Fibroblast of peridontal ligament (primary cell): Measurements from ENCODE around the gene NET1.

Experiments
- DNase-seq: peaks from one replicate; pipeline ENCODE4 v3.0.0-alpha.2; 2010; ENCODE audit errors: extremely low read depth

The NET1 gene

DNA sequence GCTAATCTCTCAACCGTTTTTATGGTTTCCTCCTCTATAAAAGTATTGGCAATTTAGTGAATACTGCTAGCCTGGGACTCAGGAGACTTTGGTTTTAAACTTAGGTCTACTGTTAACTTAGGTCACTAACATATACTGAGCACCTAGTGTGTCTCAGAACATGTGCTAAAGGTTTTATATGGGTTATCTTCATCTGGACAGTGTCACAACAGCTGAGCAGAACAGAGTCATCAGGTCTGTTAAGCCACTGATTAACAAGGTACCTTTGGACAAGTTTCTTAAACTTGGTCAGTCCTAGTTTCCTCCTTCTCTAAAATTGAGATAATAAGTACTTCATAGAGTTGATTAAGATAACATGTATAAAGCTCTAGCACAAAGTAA lies 30.6 kb downstream of the NET1 start:
- no peak for DNase-seq

DNA sequence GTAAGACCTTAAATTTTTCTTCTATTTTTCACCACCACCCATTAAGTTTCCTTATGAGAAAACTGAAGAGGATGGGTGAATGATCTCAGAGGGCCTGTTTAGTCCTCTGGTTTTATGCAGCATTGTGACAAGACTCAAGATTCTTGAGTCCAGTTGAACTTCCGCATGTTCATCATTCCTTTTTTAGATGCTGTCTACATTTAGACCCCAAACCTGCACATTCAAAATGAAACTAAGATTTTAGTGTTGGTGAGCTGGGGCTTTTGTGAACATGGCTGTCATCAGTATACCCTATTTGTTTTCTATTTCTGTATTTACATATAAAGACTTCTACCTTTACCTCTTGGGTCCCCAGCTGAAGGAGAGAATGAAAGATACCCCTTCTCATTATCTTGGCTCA lies 31.1 kb downstream of the NET1 start:
- no peak for DNase-seq

DNA sequence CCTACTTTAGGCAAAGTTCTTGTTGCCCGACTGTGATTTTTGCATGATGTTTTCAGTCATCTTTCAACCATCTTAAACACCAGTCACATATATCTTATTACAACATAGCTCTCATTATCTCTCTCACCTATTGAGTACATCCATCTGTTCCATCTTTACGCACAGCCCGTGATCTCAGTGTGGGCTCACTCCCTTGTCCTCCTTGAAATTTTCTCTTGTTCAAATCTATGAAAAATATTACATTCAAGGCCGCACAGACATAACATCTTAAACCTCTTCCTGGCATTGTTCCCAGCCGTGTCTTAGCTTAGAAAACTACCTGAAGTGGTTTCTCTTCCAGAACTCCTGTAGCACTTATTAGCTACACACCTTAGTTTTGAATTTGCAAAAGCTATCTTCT lies 32.6 kb downstream of the NET1 start:
- DNase-seq = no peak

DNA sequence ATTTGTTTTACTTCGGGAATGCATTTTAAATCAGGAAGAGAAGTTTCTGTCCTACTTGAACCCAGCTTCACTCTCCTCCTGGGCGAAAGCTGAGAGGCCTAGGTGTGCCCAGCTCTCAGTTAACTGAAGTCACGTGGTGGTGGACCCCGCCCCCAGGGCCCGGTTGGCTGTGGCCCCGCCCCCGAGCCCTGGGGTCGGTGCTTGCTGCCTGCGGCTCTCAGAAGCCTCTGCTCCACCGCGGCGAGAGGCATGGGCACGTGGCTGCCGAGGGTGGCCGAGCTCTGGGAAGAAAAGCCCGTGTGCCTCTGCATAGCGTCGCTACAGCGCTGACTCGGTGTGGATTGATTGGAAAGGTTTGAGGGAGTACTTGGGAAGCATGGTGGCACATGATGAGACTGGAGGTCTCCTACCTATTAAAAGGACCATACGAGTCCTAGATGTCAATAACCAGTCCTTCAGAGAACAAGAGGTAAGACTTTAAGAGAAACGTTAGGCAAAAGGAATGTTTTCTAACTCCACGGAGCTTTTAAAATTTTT lies 34.1 kb downstream of the NET1 start:
- peak; percentile 84 for DNase-seq

- peak; percentile 57 for DNase-seq
These were observed 34.7 kb downstream of the NET1 start for GRCh38 chr10:5447056-5447455.

DNA sequence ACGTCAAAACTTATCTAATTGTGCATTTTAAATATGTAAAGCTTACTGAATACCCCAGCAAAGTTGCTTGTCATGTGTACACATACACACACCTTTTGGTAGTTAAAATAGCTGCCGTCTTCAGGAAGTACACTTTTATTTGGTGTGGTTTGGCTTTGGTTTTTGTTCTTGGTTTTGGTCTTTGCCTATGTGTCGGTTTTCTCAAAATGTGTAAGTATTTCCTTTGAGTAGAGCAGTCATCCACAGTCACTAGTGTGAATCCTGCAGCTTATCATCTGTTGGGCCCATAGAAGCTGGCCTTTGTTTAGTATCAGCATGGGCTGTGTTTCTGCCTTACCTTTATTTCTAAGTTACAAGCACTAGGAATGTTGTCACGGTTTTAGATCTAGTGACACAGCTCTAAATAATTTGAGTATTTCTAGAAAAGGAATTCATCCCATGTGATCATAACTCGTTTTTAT lies 35.3 kb downstream of the NET1 start:
- peak; percentile 33 for DNase-seq

DNA sequence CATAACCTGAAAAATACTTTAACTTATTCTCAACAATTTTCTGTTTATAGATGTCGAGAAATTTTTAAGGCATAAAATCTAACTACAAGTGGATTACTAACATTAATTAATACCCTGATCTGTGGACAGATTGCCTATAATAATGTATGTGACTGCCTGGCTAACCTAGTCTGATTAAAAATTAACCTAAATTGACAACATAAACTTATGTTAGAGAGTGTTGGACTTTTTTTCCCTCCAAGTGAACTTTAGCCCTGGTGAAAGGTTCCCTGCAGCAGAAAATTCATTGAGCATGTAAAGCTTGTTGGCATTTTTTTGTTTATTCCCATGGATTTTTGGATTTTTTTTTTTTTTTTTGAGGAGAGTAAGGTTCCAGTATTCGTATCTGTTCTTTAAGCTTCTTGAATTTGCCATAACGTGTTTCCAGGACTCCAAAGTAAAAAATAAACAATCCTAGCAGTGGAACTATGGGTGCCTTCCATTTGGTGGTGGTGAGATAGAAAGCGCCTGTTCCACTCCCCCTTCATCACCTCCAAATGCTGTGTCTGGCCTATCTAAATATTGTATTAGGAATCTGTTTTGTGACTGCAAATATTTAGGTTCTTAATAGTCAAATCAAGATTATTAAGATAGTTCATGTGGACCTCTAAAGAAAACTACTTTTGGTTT lies 36.1 kb downstream of the NET1 start:
- peak; percentile 31 for DNase-seq

GRCh38 chr10:5449227-5449626 lies 36.9 kb downstream of the NET1 start:
- DNase-seq = no peak

DNA sequence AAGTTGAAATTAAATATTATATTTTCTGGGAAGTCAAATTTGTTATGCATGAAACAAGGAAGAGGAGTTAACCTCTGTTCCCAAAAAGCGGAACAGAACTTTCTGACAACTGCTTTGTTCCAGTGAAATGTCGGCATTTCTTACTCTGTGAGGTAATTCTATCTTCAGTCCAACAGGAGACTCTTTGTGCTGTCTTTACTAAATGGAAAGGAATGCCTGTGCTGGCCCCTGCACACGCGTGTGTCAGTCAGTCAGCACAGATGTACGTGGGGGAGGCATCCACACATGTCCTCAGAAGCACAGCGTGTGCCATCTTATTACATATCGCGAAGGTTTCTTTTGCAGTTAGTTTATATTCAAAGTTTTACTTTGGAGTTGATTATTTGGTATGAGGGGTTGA lies 37.5 kb downstream of the NET1 start:
- DNase-seq = peak; percentile 66

DNA sequence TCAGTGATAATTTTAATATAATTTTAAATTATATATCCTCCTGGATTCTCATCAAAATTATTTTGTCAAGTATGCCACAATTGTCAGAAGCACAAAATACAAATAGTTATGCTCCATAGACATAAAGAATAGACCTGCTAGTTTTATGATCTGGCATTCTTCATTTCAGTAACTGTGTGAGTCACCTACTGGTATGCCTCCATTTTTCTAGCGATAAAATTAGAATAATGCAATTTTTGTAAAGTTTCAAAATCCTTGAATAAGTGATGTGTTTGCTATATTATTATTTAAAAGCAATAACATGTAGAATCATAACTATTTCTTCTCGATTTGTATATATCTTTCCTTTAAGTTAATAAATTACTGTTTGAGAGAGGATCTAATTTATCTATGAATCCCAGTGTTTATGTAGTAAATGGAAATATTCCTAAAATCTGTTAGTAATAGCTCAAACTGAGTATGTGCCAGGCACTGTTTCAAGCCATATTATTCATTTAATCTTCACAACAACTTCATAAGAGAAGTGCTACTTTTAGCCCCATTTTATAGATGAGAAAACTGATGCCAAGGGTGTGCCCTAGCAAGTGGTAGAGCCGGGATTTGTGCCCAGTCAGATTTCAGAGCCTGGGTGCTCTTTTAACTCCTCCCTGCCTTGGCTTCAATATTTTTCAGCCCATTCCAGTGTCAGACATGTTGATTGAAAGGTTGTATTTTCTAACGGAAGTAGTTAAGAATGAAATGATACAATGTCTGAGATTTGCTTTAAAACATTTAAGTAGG lies 38.4 kb downstream of the NET1 start:
- no peak for DNase-seq

GRCh38 chr10:5453749-5454489 lies 41.6 kb downstream of the NET1 start:
- DNase-seq = no peak

- DNase-seq = no peak
These were observed 44.2 kb downstream of the NET1 start for GRCh38 chr10:5456563-5456962.

- DNase-seq = no peak
These were observed 45.4 kb downstream of the NET1 start for GRCh38 chr10:5457741-5458140.

- no peak for DNase-seq
These were observed 46.1 kb downstream of the NET1 start for GRCh38 chr10:5458425-5458824.

GRCh38 chr10:5458949-5459747 lies 46.8 kb downstream of the NET1 start:
- no peak for DNase-seq

DNA sequence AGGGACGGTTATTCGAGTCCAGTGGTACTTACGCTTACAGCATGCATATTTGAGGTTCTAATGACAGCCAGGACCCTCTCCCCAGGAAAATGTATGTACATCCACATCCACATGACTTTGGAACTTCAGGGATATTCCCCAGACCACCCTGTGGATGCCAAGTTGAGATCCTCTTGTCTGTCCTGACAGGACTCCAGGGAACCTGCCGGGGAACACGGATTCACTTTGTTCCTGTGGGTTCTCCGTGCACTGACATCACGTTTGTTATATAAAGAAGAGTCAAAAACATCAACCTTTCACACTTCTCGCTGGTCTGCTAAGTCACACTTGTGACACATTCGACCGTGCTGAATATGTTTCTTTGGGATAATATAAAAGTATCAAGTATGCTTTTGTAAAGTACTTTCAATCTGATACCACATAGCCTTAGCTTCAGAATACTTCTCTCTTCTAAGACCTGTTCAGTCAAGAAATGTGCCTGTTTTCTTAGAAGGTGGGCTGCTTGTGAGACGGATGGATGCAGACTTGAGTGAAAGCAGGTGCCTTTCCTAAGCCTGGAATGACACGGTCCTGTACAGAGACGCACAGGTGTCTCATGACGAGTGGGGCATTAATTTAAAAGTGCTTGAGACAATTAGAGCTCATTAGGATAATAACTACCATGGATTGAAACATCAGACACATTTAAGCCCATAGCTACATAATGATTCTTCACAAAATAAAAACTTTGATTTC lies 48.3 kb downstream of the NET1 start:
- DNase-seq = no peak

DNA sequence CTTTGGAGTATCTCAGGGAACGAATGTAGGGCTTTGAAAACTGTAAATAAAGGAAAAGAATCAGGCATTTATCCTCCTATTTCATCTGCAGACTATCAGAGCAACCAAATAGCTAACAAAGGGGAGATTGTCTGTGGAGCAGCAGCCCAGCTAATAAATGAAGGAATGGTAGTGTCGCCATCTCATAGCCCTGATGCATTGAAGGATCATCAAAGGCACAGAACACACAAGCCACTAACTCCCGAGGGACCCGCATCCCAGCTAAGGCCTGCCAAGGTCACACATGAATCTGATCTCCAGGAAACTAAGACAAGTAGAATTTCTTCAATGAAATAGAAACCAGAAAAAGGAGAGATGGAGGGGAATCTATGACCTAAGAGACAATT lies 48.8 kb downstream of the NET1 start:
- peak; percentile 33 for DNase-seq

GRCh38 chr10:5461914-5462840 lies 49.8 kb downstream of the NET1 start:
- peak; percentile 46 for DNase-seq

DNA sequence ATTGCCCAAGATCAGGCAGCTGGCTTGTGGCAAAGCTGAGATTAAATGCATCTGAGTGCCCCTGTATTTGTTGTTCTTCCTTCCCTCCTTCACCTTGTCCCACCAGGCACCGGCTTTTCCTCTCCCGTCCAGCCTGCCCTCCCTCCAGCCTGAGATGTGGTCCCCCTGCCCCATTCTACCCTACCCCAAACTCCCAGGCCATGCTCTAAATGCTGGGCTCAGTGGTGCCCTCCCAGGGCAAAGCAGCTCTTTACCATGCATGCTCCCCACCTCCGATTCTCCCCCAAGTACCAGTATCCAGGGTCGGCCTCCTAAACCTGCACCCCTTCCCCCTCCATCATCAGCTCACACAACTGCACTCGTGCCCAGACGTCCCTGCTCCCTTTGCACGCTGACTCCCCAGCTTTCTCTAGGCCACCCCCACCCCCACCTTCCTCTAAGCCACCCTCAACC lies 50.5 kb downstream of the NET1 start:
- DNase-seq = no peak

DNA sequence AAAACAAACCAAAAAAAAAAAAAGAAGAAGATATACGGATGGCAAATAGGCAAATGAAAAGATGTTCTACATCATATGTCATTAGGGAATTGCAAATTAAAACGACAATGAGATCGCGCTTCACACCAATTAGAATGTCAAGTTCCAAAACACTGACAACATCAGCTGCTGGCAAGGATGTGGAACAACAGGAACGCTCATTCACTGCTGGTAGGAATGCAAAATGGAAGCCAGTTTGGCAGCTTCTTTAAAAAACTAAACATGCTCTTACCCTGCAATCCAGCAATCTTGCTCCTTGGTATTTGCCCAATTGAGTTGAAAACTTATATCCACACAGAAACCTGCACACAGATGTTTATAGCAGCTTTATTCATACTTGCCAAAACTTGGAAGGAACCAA lies 52.2 kb downstream of the NET1 start:
- no peak for DNase-seq
